D341Med (cell line): ENCODE measurements around the gene HIVEP3.
"Not testable (repeated sequence)": the region's sequence is repeated elsewhere in the genome, so short reads cannot be mapped to it uniquely, and the experiment has no call there.

Source experiments
- DNase-seq: peaks from one replicate; pipeline ENCODE4 v3.0.0; 2012; ENCODE audit warnings: low spot score

Gene HIVEP3

DNA sequence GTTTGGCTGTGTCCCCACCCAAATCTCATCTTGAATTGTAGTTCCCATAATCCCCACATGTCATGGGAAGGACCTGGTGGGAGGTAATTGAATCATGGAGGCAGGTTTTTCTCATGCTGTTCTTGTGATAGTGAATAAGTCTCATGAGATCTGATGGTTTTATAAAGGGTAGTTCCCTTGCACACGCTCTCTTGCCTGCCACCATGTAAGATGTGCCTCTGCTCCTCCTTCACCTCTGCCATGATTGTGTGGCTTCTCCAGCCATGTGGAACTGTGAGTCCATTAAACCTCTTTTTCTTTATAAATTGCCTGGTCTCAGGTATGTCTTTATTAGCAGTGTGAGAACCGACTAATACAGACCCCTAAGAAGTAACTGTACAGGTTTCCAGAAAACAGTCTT, 2.5 kb upstream of the HIVEP3 start:
- DNase-seq, result not testable (repeated sequence)

DNA sequence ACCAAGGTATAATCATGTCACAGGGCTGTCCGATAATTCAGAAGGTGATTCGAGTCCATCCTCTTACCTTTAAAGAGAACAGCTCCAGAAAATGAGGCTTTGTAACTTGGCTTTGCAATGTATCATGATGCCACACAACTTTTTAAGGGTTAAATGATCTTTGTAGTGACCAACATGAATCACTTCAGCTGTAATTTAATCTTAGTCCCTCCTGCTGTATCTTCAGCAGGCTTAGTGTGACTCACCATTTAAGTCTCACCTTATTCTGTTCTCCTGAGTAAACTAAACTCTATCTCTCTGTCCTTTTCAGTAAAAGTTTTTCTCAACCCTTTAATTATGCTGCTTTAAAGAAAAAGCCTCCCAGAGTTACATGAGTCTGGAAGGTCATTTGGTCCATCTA, 1.9 kb upstream of the HIVEP3 start:
- no peak for DNase-seq

- DNase-seq, result no peak
Observed at GRCh38 chr1:41919764-41920397, 1.2 kb upstream of the HIVEP3 start.

GRCh38 chr1:41919131-41919530, 409 bp upstream of the HIVEP3 start:
- DNase-seq, result no peak

- DNase-seq, result peak; percentile 71
Observed at GRCh38 chr1:41917835-41918449, 780 bp downstream of the HIVEP3 start.

DNA sequence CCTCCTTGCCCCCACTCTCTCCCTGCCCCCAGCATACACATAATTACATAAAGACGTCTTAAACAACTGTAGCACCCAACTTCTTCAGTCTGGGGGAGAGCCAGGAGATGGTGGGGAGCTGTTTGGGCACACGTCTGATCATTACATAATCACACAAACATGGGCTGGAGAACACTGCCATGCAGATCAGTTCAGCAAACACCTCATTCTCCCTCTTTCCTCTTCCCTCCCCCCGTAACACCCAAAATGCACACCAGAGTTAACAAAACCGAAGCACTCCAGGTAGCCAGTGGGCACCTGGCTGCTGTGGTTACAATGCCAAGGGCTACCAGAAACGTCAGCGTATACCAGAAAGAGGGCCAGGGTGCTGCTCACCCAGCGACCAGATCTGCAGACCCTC, 1.6 kb downstream of the HIVEP3 start:
- no peak for DNase-seq

- no peak for DNase-seq
Observed at GRCh38 chr1:41915786-41916571, 2.7 kb downstream of the HIVEP3 start.

DNA sequence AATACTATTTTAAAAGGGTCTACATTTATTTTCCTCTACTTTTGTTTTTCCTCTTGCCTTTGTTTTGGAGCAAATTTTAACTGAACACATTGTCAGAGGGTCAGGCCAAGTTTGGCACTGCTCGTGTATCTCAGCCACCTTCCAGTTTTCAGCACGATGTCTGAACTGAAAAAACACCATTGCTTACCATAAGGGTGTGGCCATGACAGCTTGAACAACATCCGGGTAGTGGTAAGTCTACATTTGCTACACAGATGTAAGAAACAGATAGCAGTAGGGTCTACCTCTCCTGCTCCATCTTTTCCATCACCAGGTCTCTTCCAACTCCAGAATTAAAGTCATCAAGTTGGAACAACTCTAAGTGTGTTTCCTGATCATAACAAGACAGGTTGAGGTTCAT, 4.2 kb downstream of the HIVEP3 start:
- no peak for DNase-seq

- DNase-seq, result no peak
Observed at GRCh38 chr1:41913014-41913413, 5.7 kb downstream of the HIVEP3 start.

DNA sequence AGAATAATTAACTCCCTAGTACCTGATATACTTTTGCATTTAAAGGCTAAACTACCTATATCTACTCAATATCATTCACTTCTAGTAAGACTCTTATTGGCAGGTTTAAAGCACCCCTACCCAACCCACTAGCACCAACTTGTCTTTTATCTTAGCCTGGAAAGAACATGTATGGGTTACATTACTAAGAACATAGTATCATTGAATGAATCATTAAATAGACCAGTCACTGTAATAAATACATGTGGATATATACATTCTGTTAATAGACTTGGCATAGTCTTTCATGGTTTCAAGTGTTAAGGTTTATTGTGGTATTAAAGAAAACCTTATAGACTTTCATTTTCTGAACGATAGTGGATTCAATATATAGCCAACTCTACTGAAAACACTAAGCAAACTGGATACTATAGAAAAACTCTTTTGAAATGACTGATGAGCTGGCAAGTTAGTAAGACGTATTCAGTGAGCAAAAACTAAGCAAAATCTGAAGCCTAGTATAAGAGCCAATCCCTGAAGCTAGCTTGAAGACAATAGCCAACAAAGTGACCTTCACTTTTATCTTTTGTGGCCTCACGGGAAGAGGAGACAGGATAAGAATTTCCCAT, 10.3 kb downstream of the HIVEP3 start:
- no peak for DNase-seq

DNA sequence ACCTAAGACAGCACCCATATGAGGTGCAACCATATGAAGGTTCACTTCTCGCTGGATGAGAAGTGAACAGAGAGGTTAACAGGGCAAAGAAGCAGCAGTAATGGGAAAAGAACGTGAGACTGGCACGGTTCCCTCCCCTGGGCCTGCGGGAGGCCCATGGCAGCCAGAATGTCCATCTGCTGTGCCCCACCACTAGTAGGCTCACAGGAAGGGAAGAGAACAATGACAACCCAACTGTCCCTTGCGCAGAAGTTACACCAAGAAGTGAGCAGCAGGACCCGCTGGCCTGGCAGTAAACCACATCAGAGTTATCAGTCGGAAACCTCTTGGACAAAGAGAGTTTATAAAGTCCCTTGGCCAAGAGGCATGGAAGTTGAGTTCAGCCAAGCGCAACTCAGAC, 11.3 kb downstream of the HIVEP3 start:
- no peak for DNase-seq

DNA sequence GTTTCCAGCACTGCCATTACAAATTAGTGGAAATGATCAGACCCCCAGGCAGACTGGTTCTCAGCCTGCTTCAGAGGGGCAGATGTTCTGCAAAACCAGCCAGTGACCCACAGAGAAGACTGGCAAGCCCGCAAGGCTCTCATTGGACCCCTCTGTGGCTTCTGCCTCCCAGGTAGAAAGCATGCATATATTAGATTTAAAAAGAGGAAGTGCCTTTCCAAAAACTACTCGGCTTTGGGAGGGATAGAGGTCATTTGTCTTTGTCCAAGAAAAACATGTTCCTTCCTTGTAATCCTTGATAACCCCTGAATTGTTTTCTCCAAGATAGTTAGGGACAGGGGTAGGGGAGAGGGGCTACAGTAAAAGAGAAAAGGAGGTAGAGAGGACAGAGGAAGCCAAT, 11.8 kb downstream of the HIVEP3 start:
- no peak for DNase-seq

- DNase-seq, result no peak
Observed at GRCh38 chr1:41905093-41905675, 13.5 kb downstream of the HIVEP3 start.

DNA sequence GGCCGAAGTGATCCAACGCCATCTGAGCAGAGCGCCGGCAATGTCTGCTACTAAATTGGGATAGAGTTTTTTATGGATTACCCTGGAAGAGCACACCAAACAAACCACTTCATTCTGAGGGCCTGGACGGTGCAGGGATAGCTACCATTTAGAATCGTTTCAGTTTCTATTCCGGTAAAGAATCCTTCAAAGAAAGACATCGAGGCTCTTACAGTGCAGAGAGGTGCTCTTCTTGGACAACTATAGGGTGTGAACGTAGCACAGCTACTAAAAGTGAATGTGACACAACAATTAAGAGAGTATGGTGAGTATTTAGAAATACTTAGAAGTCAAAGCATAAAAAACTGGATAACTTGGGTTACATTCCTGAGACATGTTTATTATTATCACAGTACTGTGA, 16.1 kb downstream of the HIVEP3 start:
- no peak for DNase-seq

DNA sequence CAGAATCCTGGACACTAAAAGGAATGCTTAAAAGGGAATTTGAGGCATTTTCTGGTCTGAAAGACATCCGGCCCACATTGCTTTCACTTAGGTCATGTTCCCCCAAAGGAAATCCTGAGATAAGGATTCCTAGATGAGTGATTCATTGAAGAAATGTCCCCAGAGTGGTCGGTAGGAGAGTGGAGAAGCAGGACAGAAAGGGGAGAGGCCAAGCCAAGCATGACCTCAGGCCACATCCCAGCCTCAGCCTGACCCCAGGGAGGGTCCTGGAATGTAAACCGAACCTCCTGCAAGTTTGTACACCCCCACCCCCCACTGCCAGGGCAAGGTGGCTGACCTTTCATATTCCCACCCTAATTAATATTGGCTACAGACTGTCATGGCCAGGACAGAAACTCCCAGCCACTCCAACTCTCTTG, 16.6 kb downstream of the HIVEP3 start:
- DNase-seq, result no peak

- DNase-seq, result no peak
Observed at GRCh38 chr1:41901551-41901950, 17.2 kb downstream of the HIVEP3 start.

DNA sequence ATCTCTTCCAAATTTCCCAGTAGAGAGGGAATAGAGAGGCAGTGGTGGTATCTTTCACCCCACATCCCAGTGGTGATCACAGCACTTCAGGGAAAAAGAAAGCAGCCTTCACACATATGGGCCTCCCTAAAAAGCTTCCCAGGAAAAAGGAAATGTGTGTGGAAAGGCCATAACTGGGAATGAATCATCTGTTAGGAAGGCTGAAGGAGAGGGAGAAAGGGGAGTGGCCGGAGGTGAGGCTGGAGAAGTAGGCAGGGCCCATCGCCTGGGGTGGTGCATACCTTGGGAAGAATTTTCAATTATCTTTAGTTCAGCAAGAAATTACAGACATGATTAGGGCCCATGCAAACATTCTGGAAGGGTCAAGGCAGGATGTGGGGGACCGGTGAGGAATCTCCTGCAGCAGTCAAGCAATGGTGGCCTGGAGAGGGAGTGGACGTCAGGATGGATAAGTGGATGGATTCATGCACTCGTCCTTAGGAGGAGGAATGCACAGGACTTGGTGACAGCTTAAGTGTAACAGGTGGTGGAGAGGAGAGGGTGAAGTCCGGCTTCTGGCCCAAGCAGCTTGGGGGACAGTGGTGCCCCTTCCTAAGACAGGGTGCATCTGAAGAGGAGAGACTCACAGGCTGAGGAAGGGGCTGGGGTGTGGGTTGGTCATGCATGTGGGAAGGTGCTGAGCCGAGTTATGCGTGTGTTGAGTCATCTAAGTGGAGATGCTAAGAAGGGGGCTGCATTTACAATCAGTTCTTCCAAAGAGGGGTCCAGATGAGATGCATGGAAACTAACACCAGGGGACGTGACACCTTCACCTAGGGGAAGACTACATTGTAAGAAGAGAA, 17.9 kb downstream of the HIVEP3 start:
- no peak for DNase-seq

- DNase-seq, result no peak
Observed at GRCh38 chr1:41898191-41898713, 20.5 kb downstream of the HIVEP3 start.

DNA sequence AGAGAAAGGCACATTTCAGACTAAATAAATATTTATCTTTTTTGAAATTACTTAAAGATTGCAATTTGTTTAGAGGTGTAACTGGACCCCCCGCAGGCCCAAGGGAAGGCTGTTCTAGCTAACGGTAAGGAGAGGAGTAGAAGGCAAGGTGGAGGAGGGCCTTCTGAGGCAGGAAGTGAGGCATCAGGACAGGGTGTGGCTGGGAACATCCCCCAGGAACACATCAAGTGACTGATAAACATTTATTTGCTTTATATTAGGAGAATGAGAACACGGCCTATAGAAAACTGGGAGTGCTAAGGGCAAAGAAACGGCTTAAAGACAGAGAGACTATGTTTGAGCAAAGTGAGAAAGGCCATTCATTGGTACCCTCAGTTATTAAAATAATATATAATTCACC, 23.2 kb downstream of the HIVEP3 start:
- DNase-seq, result no peak

DNA sequence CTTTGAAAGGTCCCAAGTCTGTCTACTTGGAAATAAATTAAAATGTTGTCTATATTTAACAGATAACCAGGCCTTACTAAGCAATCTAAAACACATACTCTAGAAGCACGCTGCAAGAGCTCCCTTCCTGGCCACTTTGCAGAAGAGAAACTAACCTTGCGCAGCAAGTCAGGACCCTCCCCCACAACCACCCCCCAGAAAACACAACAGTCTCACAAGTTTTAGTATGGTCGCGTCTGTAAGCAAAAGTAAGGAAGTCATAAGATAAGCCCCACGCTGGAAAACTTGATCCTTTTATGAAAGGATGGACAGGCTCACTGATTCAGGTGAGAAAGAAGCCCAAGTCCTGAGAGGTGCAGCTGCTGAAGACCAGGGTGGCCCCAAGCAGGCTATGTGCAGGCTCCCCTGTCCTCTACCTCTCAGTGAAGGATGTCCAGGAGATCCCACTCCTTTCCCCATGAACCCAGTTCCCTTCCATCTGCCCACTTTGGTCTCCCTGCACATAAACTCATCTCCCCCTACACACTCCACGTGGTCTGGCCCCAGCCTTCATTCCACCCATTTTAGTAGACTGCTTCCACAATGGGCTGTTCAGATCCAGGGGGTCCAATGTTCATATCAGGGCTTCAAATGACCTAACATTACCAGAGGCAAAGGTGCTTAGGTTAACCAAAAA, 23.8 kb downstream of the HIVEP3 start:
- DNase-seq, result no peak
